Activated CD4-positive, alpha-beta T cell treated with anti-CD3 and anti-CD28 coated beads for 48 hours (primary cell): ENCODE measurements around the gene TPTE2.
"Not testable (repeated sequence)": the region's sequence is repeated elsewhere in the genome, so short reads cannot be mapped to it uniquely, and the experiment has no call there.

ENCODE experiments used
- DNase-seq: peaks from one replicate; pipeline ENCODE4 v3.0.0-alpha.2; 2020

TPTE2 gene

DNA sequence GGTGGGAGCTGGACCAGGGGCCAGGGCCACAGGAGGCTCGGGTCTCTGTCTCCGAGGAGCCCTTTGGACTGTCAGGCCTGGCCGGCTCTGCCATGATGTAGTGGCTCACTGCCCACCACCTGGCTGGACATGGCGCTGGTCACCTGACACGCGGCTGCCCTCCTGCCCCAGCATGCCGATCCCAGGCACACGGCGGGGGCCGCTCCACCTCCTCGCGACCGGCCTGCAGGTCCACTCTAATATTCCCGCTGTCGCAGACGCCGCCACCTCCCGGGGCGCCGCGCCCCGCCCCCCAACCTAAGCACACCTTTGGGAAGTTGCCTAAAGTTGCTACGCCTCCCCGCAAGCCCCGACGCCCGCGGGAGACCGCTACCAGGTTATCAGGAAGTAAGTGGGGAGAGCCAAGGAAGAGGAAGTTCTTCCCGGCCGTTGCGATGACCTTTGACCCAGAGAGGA is at the start of gene TPTE2:
Gene TPTE2 (minus strand): TSS at position 406 of the 456 bp plus-strand sequence. CDS start 58,298 bp downstream, outside the sequence.
- not testable (repeated sequence) for DNase-seq

GRCh38 chr13:19607523-19608078 is 46.3 kb upstream of the TPTE2 start:
- no peak for DNase-seq

- DNase-seq, result no peak
Observed at GRCh38 chr13:19606737-19607136, 45.4 kb upstream of the TPTE2 start.

DNA sequence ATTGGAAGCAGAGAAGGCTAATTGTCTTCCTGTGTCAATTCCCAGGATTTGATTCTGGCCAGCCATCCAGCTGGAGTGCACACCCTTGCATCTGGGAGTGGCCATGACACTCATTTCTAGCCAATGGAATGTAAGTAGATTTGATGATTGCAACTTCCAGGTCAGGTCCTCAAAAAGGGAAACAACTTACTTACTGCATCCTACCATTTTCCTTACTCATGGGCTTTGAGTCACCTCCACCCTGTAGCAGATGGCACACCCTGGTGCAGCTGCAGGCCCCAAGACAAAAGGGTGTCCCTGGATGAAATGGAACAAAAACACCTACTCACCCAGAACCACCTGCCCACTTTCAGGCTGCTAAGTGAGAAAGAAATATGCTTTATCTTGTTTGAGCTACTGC is 44.8 kb upstream of the TPTE2 start:
- DNase-seq, result no peak

DNA sequence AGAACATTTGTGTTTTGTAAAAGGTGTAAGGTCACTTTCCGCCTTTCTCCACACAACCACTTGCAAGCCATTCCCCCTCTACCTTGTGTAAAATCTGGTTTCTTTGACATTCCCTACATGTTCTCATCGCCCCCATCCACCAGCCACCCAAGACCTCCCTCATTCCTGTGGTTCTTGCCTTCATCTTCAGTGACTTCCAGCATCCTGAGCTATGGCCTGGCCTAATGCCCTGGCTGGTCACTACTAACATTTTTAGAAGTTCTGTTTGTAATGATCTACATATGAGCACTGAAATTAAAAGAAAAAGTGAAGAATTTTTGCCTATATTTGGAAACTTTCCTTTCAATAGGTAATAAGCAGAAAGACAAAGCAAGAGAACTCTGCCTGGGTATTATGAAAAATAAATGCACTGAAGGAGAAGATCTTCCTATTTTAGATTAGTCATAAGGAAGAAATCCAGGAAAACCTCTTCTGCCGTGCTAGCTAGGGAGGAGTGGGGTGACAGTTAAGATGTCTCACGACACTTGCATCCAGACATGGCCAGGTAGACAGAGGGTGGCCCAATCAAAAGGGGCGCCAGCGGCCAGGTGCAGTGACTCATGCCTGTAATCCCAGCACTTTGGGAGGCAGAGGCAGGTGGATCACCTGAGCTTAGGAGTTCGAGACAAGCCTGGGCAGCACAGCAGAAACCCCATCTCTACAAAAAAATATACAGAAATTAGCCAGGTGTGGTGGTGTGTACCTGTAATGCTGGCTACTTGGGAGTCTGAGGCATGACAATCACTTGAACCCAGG is 44.0 kb upstream of the TPTE2 start:
- DNase-seq, result no peak

DNA sequence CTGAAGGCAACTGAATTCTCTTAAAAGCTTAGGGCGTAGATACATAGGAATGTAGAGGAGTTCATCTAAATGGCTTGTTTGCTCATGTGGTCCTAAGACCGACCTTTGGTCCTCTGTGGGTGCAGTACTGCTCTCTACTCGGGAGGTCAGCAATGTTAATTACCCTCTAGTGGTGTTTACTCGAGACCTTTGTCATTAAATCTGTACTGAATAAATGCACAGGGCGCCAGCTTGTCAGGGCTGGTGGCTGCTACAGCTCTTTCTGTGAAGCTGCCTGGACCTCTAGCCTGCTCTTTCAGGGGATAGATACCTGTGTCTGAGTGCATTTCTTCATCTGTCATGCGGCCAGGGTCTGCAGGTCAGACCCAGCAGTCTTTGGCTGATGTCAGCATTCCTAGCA is 43.0 kb upstream of the TPTE2 start:
- DNase-seq, result no peak

GRCh38 chr13:19601749-19602725 is 40.7 kb upstream of the TPTE2 start:
- DNase-seq, result peak; percentile 56

GRCh38 chr13:19597523-19597922 is 36.2 kb upstream of the TPTE2 start:
- DNase-seq, result no peak

DNA sequence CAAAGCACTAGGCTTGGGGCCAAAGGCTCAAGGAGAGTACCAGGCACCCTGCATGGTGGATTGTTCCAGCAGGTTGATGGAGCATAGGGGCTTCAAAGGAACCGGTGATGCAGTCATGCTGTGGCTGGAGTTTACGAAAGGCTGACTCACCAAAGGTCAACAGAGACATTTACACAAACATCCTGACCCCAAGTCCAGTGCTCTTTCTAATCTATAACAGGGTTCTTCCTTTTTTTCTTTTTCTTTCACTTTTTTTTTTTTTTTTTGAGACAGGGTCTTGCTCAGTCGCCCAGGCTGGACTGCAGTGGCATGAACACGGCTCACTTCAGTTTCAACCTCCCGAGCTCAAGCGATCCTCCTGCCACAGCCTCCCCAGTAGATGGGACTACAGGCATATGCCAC is 35.6 kb upstream of the TPTE2 start:
- no peak for DNase-seq

- no peak for DNase-seq
Observed at GRCh38 chr13:19596086-19596485, 34.8 kb upstream of the TPTE2 start.

DNA sequence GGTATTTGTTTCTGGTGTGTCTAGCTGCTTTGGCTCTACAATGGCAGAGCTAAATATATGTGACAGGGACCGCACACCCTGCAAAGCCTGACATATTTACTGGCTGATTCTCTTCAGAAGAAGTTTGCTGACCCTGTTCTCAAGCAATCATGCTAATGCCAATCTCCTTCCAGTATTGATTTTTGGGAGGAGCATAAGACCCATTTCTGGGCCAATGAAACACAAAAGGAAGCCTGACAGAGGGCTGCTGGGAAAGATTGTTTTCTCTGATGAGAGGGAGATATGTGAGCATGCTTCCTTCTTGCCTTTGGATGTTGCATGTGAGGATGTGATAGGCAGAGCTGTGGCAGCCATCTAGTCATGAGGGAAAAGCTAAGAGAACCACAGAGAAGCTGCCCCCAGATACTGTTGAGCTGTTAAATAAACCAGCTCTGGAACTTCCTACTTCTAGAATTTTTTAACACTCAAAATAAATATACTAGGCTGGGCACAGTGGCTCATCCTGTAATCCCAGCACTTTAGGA is 31.4 kb upstream of the TPTE2 start:
- DNase-seq, result no peak

GRCh38 chr13:19591864-19592263 is 30.5 kb upstream of the TPTE2 start:
- DNase-seq, result no peak

DNA sequence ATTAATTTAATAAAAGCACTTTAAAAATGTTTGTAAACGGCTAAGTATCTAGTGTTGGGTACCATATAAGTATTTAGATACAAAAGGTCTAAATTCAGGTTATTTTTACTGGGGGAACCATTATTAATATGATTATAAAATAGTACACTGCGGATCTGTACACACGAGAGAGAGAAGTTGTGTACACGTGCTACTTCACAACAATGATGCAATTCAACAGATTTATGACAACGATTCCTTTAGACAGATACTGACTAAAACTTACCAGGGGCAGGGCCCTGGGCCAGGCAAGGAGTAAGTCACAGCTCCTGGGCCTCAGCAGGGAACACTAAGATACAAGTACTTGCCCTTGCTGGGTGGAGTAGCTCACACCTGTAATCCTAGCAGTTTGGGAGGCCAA is 29.1 kb upstream of the TPTE2 start:
- no peak for DNase-seq

GRCh38 chr13:19589312-19589711 is 28.0 kb upstream of the TPTE2 start:
- no peak for DNase-seq

DNA sequence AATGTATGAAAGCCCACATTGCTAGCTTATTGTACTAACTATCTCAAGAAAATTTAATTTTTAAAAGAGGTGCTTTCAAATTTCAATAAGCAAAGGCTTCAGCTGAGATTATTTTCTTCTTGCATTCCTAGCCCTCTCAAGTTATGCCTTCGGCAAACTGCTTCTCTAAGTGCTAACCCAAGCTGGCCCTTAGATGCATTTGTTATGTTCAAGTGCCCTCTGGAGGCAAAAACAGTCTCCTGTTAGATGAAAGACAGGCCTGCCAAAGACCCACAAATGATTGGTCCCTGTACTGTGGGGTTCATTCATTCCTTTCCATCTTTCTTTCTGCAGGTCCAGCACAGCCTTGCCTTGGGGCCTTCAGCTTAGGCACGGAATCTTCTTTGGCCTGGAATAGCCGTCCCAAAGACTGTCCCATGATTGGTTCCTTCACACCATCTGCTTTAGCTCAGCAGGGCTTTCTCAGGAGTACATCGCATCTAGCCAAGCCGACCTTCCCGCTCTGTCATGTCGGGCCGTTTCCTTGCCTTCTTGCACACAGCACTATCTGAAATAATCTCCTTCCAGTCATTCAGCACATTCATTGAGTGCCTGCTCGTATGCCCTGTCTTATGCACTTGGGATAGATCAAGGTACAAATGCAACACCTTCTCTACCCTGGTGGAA is 26.4 kb upstream of the TPTE2 start:
- DNase-seq, result peak; percentile 36

DNA sequence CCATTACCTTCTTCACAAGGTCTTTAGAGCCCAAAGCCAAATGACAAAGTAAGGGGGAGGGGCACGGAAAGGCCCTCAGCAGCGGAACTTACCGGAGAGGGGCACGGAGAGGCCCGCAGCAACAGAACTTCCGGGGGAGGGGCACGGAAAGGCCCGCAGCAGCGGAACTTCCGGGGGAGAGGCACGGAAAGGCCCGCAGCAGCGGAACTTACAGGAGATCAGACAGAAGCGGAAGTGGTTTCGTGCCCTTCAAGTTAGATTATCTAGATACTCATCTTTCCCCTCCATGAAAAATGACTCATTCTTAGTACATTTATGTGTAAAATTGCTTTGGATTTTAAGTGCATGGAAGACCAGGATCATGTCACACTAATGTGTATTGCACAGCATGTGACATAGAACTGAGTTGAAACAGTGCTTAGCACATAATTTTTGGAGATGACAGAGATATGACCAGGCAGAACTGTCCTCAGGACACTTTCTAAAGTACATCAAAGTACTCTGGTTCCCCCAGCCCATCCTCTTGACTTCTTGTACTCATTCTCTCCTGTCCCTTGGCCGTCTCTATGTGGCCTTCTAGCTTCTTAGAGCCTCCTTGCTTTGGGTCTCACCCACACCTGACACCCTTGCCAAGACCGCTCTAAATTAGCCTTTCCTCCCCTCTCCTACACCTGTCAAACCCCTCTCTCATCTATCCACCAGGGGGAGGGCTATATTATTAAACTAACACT is 25.7 kb upstream of the TPTE2 start:
- peak; percentile 87 for DNase-seq

- DNase-seq, result no peak
Observed at GRCh38 chr13:19581675-19582074, 20.3 kb upstream of the TPTE2 start.

DNA sequence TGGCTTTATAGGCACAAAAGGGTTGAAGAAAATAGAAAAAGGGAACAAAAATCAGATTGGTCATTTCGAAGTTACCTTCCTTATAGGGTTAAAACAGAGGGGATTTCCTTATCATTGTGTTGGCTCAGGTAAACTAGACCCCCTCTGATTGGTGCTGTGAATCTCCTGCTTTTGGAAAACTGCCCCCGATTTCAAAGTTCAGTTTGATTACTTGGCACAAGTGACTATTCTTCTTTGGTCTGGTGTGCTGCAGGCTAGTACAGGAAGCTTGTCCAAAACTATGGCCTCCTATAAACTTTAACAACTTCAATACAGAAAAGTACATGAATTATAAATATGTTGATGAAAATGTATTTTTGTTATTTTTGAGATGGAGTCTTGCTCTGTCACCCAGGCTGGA is 13.9 kb upstream of the TPTE2 start:
- no peak for DNase-seq

- DNase-seq, result no peak
Observed at GRCh38 chr13:19573120-19573716, 11.9 kb upstream of the TPTE2 start.

DNA sequence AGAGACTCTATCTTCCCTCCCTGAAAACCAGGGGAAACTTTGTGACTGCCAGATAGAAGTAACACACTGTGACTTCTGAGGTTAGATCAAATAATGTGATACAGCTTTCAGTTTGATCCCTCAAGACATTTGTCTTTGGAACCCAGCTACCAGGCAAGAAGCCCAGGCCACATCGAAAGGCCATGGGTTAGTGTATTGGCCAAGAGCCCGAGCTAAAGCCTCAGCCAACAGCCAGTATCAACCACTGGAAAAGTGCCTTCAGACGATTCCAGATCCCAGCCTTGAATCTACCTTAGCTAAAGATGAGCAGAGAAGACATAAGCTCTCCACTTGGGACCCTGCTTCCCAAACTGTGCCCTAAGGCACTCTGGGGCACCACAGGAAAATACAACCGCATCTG is 10.9 kb upstream of the TPTE2 start:
- DNase-seq, result no peak

DNA sequence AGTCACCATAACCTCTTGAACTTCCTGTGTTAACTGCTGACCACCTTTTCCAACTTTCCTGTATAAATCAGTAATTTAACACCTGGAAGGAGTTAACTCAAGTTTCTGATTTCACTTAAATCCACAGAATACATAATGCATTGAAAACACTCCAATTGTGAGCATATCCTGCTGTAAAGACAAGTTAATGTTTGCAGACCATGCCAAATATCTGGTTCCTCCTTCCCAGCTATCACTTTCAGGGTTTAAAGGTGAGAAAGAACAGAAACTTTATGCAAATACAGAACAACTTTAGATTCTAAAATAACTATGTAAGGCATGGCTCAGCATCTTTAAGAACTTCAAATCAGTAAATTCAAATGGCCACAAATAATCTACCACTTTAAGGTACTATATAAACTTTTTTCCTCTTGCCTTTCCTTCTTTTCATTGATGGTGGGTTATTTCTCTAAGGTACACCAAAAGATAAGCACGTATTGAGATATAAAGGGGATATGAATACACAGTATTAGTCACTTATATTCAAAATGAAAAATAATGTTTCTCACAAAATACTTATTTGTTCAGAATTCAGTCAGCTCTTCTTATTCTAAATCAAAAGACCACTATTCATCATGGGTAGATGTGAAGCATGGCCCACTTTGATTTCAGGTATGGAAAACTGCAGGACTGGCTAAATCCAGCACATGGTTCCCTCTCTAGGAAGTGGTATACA is 6.6 kb upstream of the TPTE2 start:
- no peak for DNase-seq
